Gastroesophageal sphincter (tissue), 4 donors: ENCODE measurements around the gene FANK1. TPM values are rescaled to one million over a fixed set of nuclear protein-coding genes. Genes with fewer than 3 reads are reported as not detected.

ENCODE experiments used
- ATAC-seq: fragments of 150-250 bp; one replicate; pipeline ENCODE4 v1.9.1; 2016; ENCODE audit warnings: mild to moderate bottlenecking, moderate library complexity
- H3K27ac ChIP-seq, 4 donors: fragments of 200-600 bp; sonication (generic) in 3 of 4; 1 replicate in 3 of 4; 2 replicates in 1 of 4; pipeline ENCODE4 v1.5.1; 2016 to 2019
- H3K27me3 ChIP-seq: fragments of 200-600 bp; sonication (generic); one replicate; pipeline ENCODE4 v1.5.1; 2019
- H3K36me3 ChIP-seq, 2 donors: fragments of 200-600 bp; sonication (generic); one replicate each; pipeline ENCODE4 v1.5.1; 2019; ENCODE audit warnings: control low read depth in 1 of 2
- H3K4me1 ChIP-seq, 3 donors: fragments of 200-600 bp; sonication (generic); 1 replicate in 2 of 3; 2 replicates in 1 of 3; pipeline ENCODE4 v1.5.1; 2016 to 2019; ENCODE audit warnings: control low read depth in 2 of 3
- H3K4me3 ChIP-seq, 2 donors: fragments of 200-600 bp; sonication (generic); one replicate each; pipeline ENCODE4 v1.5.1; 2019; ENCODE audit warnings: mild to moderate bottlenecking in 1 of 2, moderate library complexity in 1 of 2
- H3K9me3 ChIP-seq, 3 donors: fragments of 200-600 bp; sonication (generic); one replicate each; pipeline ENCODE4 v1.5.1; 2017 to 2019; ENCODE audit warnings: control low read depth in 2 of 3
- CTCF ChIP-seq, 4 experiments: fragments of 200-600 bp in 2 of 4; fragments of 450-650 bp in 2 of 4; sonication (generic) in 1 of 4; IDR thresholded peaks; one replicate each; pipeline ENCODE4 v1.5.1; 2017 to 2019; ENCODE audit warnings: antibody characterized with exemption in 4 of 4, mild to moderate bottlenecking in 2 of 4, moderate library complexity in 2 of 4
- EP300 ChIP-seq: sonication (generic); formaldehyde crosslinking; IDR thresholded peaks from one replicate; pipeline ENCODE4 v1.6.1; 2017; ENCODE audit warnings: antibody characterized with exemption, mild to moderate bottlenecking
- POLR2A ChIP-seq, 2 donors: fragments of 450-650 bp; IDR thresholded peaks; one replicate each; pipeline ENCODE4 v1.6.1; 2017; ENCODE audit warnings: antibody characterized with exemption in 2 of 2, mild to moderate bottlenecking in 2 of 2, moderate library complexity in 1 of 2
- POLR2AphosphoS5 ChIP-seq: sonication (generic); formaldehyde crosslinking; IDR thresholded peaks from one replicate; pipeline ENCODE4 v1.6.1; 2017; ENCODE audit warnings: antibody characterized with exemption
- WGBS, 2 donors: methylation state at CpG; one replicate each; pipeline ENCODE4 v1.1.5; 2018; ENCODE audit warnings: low coverage in 1 of 2; 5-methylcytosine and 5-hydroxymethylcytosine counted together
- total RNA-seq, 4 donors: library from RNA; depleted of rRNA; stranded (reverse); fragments of >200 nt; gene quantifications; one replicate each; pipeline ENCODE4 v1.1.0, GENCODE V29; 2016

FANK1 gene
- total RNA-seq, 4 donors from 2014 or later: 0.81 to 1.7 (median 0.93) TPM; not detected in 1

DNA sequence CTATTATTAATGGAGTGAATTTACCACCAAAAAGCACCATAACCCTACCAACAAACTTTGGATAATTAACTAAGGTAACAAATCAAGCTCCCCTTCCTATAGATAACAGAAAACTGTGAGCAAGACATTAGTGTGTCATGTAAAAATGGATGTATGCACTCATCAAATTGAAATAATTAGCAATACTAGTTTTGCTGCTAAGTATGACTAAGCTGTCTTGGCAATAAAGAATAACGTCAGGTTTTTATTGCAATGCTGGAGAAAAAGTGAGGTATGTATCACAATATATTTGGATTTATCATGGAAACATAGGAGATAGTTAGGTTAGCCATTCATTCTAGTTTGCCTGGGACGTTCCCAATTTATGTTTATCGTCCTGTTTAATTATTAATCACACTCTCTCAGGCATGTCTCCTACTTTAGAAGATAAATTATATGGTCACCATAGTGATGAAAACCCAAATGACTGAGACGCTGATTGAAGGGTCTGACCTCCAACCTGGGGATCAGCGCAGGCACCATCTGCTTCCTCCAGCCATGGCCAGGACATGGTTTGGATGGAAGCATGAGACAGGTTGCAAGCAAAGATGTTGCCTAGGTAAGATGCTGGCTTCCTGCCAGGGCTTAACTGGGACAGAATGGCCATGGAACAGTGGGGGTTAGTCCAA, 125.6 kb downstream of the FANK1 start:
- TF ChIP-seq POLR2A (IDR thresholded peaks at IDR 0.05) (no peak), CTCF (IDR thresholded peaks at IDR 0.05) (no peak), EP300 (no peak), POLR2AphosphoS5 (no peak)
- WGBS, 2 donors: 79 to 84% methylated on average over 3 to 5 of the region's 5 CpGs
- Histone ChIP-seq H3K36me3 (no peaks in the 10 kb centered on the region), H3K27ac (no peak overlapping the region), H3K27me3 (no peaks in the 10 kb centered on the region), H3K9me3 (peaks cover 0 to 33% (median 0%) of the 10 kb centered on the region in 3 donors), H3K4me1 (no peaks in the 10 kb centered on the region), H3K4me3 (no peak overlapping the region)
- no peak for ATAC-seq

- no peaks in the 10 kb centered on the region for H3K4me1 ChIP-seq
- ATAC-seq: no peak
- no peaks in the 10 kb centered on the region for H3K36me3 ChIP-seq
- no peaks in the 10 kb centered on the region for H3K27me3 ChIP-seq
- H3K27ac ChIP-seq: no peak overlapping the region
- TF ChIP-seq POLR2AphosphoS5 (no peak), POLR2A (IDR thresholded peaks at IDR 0.05) (no peak), EP300 (no peak), CTCF (IDR thresholded peaks at IDR 0.05) (no peak)
- 76 to 90% methylated on average over 4 of the region's 5 CpGs for WGBS, 2 donors
- H3K4me3 ChIP-seq: no peak overlapping the region
- peaks cover 0 to 42% (median 0%) of the 10 kb centered on the region in 3 donors for H3K9me3 ChIP-seq
Measured at GRCh38 chr10:126022841-126023240, 126.5 kb downstream of the FANK1 start.

DNA sequence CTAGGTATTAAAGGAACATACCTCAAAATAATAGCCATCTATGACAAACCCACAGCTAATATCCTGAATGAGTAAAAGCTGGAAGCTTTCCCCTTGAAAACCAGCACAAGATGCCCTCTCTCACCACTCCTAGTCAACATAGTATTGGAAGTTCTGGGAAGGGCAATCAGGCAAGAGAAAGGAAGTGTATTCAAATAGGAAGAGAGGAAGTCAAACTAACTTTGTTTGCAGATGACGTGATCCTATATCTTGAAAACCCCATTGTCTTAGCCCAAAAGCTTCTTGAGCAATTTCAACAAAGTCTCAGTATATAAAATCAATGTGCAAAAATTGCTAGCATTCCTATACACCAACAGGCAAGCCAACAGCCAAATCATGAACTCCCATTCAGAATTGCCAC, 131.3 kb downstream of the FANK1 start:
- Histone ChIP-seq H3K36me3 (no peaks in the 10 kb centered on the region), H3K4me3 (no peak overlapping the region), H3K4me1 (no peaks in the 10 kb centered on the region), H3K27ac (no peak overlapping the region), H3K9me3 (peaks cover 0 to 56% (median 2%) of the 10 kb centered on the region in 3 donors), H3K27me3 (no peaks in the 10 kb centered on the region)
- 50% methylated on average over 1 of the region's 1 CpG for WGBS, 2 donors
- ATAC-seq: no peak
- TF ChIP-seq POLR2AphosphoS5: no peak
- no peak for TF ChIP-seq EP300
- no peak for TF ChIP-seq CTCF (IDR thresholded peaks at IDR 0.05)
- TF ChIP-seq POLR2A (IDR thresholded peaks at IDR 0.05): no peak

DNA sequence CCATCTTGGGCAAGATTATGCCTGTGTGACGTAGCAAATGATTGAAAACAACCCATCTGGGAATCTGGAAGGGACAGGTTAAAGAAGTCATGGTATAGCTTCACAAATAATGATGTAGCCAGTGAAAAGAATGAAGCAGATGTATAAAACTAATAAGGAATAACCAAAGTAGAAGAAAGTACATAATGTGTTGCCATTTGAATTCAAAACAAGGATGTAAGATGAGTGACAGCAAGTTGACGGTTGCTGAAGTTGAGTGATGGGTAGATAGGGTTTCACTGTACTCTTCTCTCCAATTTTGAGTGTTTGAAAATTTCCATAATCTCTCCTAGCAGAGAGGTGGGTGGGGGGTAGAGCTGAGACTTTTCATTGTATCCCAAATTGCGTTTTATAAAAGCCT, 133.6 kb downstream of the FANK1 start:
- Histone ChIP-seq H3K9me3 (peaks cover 0 to 58% (median 2%) of the 10 kb centered on the region in 3 donors), H3K4me3 (no peak overlapping the region), H3K36me3 (no peaks in the 10 kb centered on the region), H3K27me3 (no peaks in the 10 kb centered on the region), H3K27ac (no peak overlapping the region), H3K4me1 (no peaks in the 10 kb centered on the region)
- no peak for TF ChIP-seq POLR2A (IDR thresholded peaks at IDR 0.05)
- TF ChIP-seq EP300: no peak
- no peak for TF ChIP-seq POLR2AphosphoS5
- no peak for TF ChIP-seq CTCF (IDR thresholded peaks at IDR 0.05)
- 84 to 95% methylated on average over 2 to 3 of the region's 3 CpGs for WGBS, 2 donors
- ATAC-seq: no peak

DNA sequence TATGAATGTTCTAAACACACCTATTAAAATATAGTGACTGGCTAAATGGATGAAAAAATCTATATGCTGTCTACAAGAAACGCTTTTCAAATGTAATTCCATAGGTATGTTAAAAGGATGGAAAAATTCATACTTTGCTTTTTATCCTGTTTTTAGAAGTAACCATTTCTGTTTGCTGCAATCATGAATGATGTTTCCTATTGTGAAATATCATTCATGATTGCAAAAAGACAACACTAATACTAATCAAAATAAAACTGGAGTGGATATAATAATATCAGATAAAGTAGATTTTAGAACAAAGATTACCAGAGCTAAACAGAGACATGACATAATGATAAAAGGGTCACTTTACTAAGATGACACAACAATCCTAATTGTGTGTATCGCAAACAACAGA, 138.2 kb downstream of the FANK1 start:
- Histone ChIP-seq H3K27ac (no peak overlapping the region), H3K36me3 (no peaks in the 10 kb centered on the region), H3K4me1 (no peaks in the 10 kb centered on the region), H3K4me3 (no peak overlapping the region), H3K9me3 (peaks cover 0 to 15% (median 0%) of the 10 kb centered on the region in 3 donors), H3K27me3 (peaks cover 10% of the 10 kb centered on the region)
- no peak for TF ChIP-seq POLR2A (IDR thresholded peaks at IDR 0.05)
- TF ChIP-seq POLR2AphosphoS5: no peak
- 96 to 100% methylated on average over 2 of the region's 2 CpGs for WGBS, 2 donors
- no peak for ATAC-seq
